IMR-90 (cell line): ENCODE results near the gene C3orf70. TPM values are rescaled to one million over a fixed set of nuclear protein-coding genes. Genes with fewer than 3 reads are reported as not detected.

Source experiments
- ATAC-seq: fragments of 200-7000 bp; cut with Tn5 transposase; 2 replicates; pipeline ENCODE4 v1.9.1; 2020; ENCODE audit warnings: low read depth, mild to moderate bottlenecking, moderate library complexity
- BruUV-seq: library from RNA; stranded (reverse); fragments of 400-500 nt; replicated peaks from 2 replicates; lab custom pipeline; 2021; lab: Mats Ljungman, UMichigan
- CTCF ChIA-PET: fragments of 300-600 bp; formaldehyde crosslinking; extraction: SDS; loops from one replicate; lab custom pipeline; 2021; ENCODE audit warnings: antibody characterized with exemption; lab: Yijun Ruan, JAX
- POLR2A ChIA-PET: fragments of 300-600 bp; sonication (Branson Sonifier 250); formaldehyde crosslinking; loops from one replicate; lab custom pipeline; 2022; ENCODE audit warnings: antibody characterized with exemption; ENCODE audit not compliant: unreplicated experiment; lab: Charles Lee
- DNase-seq: peaks from one replicate; pipeline ENCODE4 v3.0.0; 2013
- H2AFZ ChIP-seq: replicated peaks from 2 replicates; pipeline ENCODE3; 2013; ENCODE audit warnings: low read length, mild to moderate bottlenecking; ENCODE audit not compliant: poor library complexity
- H2AK5ac ChIP-seq: 2 replicates; pipeline ENCODE4 v1.6.1; 2013; ENCODE audit warnings: low read depth, low read length, inconsistent platforms
- H2AK9ac ChIP-seq: replicated peaks from 2 replicates; pipeline ENCODE3; 2013; ENCODE audit warnings: mild to moderate bottlenecking, low read depth, low read length, moderate library complexity; ENCODE audit not compliant: poor library complexity
- H2BK120ac ChIP-seq: 2 replicates; pipeline ENCODE4 v1.6.1; 2013; ENCODE audit warnings: low read depth, low read length, inconsistent platforms
- H2BK15ac ChIP-seq: 3 replicates; pipeline ENCODE4 v1.6.1; 2013; ENCODE audit warnings: low read depth, low read length, inconsistent platforms
- H2BK20ac ChIP-seq: 2 replicates; pipeline ENCODE4 v1.6.1; 2013; ENCODE audit warnings: low read depth, mild to moderate bottlenecking, inconsistent platforms, low read length, moderate library complexity
- H2BK5ac ChIP-seq: 2 replicates; pipeline ENCODE4 v1.6.1; 2013; ENCODE audit warnings: mild to moderate bottlenecking, low read depth, low read length, inconsistent platforms; ENCODE audit not compliant: poor library complexity, severe bottlenecking
- H3K14ac ChIP-seq: replicated peaks from 2 replicates; pipeline ENCODE4 v1.6.1; 2013; ENCODE audit warnings: low read depth, low read length, inconsistent platforms
- H3K18ac ChIP-seq: 2 replicates; pipeline ENCODE4 v1.6.1; 2013; ENCODE audit warnings: low read depth, low read length, control low read depth
- H3K23ac ChIP-seq: 2 replicates; pipeline ENCODE4 v1.6.1; 2013; ENCODE audit warnings: low read depth, low read length, inconsistent platforms
- H3K27ac ChIP-seq: 2 replicates; pipeline ENCODE4 v1.5.1; 2013; ENCODE audit warnings: mild to moderate bottlenecking, control low read depth, low read length; ENCODE audit not compliant: insufficient read depth
- H3K27me3 ChIP-seq: 2 replicates; pipeline ENCODE4 v1.6.1; 2013; ENCODE audit warnings: low read length; ENCODE audit not compliant: control insufficient read depth, insufficient read depth
- H3K36me3 ChIP-seq: 2 replicates; pipeline ENCODE4 v1.6.1; 2013; ENCODE audit warnings: low read length, mixed read lengths; ENCODE audit not compliant: control insufficient read depth, insufficient read depth
- H3K4ac ChIP-seq: 2 replicates; pipeline ENCODE4 v1.6.1; 2013; ENCODE audit warnings: low read depth, low read length, inconsistent platforms
- H3K4me1 ChIP-seq: 2 replicates; pipeline ENCODE4 v1.6.1; 2013; ENCODE audit warnings: low read length, mixed read lengths; ENCODE audit not compliant: control insufficient read depth, insufficient read depth
- H3K4me2 ChIP-seq: 2 replicates; pipeline ENCODE4 v1.6.1; 2013; ENCODE audit warnings: low read depth, mild to moderate bottlenecking, control low read depth, low read length, moderate library complexity
- H3K4me3 ChIP-seq: 2 replicates; pipeline ENCODE4 v1.5.1; 2013; ENCODE audit warnings: low read depth, mild to moderate bottlenecking, control low read depth, low read length, moderate library complexity; ENCODE audit not compliant: insufficient read depth
- H3K56ac ChIP-seq: 2 replicates; pipeline ENCODE4 v1.6.1; 2013; ENCODE audit warnings: low read length, inconsistent platforms; ENCODE audit not compliant: insufficient read depth; ENCODE audit errors: extremely low read depth
- H3K79me1 ChIP-seq, 2 experiments: 2 replicates each; pipeline ENCODE4 v1.6.1; 2013; ENCODE audit warnings: low read length in 2 of 2, inconsistent platforms in 1 of 2, low read depth in 1 of 2
- H3K9ac ChIP-seq: 2 replicates; pipeline ENCODE4 v1.6.1; 2013; ENCODE audit warnings: low read depth, low read length, control low read depth
- H3K9me1 ChIP-seq: 2 replicates; pipeline ENCODE4 v1.6.1; 2013; ENCODE audit warnings: low read length, inconsistent platforms; ENCODE audit not compliant: insufficient read depth
- H3K9me3 ChIP-seq: 2 replicates; pipeline ENCODE4 v1.6.1; 2013; ENCODE audit warnings: low read length; ENCODE audit not compliant: control insufficient read depth, insufficient read depth
- H4K20me1 ChIP-seq: 2 replicates; pipeline ENCODE4 v1.6.1; 2013; ENCODE audit warnings: low read length, inconsistent platforms; ENCODE audit not compliant: insufficient read depth
- H4K5ac ChIP-seq: 2 replicates; pipeline ENCODE4 v1.6.1; 2013; ENCODE audit warnings: mild to moderate bottlenecking, low read depth, low read length, control low read depth
- H4K8ac ChIP-seq, 2 experiments: 2 replicates each; pipeline ENCODE4 v1.6.1; 2013; ENCODE audit warnings: low read depth in 2 of 2, low read length in 2 of 2, control low read depth in 1 of 2, inconsistent platforms in 1 of 2
- H4K91ac ChIP-seq: 2 replicates; pipeline ENCODE4 v1.6.1; 2013; ENCODE audit warnings: low read depth, low read length, inconsistent platforms; ENCODE audit not compliant: insufficient read depth
- FOS ChIP-seq: fragments of 150-350 bp; IDR thresholded peaks from 2 replicates; pipeline ENCODE4 v1.6.1; 2016; ENCODE audit warnings: low read depth, low read length
- NFE2L2 ChIP-seq: fragments of 150-350 bp; IDR thresholded peaks from 2 replicates; pipeline ENCODE4 v1.6.1; 2016; ENCODE audit warnings: low read depth, mild to moderate bottlenecking, low read length
- RCOR1 ChIP-seq: IDR thresholded peaks from 2 replicates; pipeline ENCODE4 v1.6.1; 2012; ENCODE audit warnings: mild to moderate bottlenecking, low read length, improper control_type of control experiment; ENCODE audit not compliant: insufficient replicate concordance
- WGBS, 2 experiments: methylation state at CpG; one replicate each; pipeline versions ENCODE4 v1.1.5 to v1.1.7; 2013; ENCODE audit warnings: missing lambda C conversion rate in 2 of 2; ENCODE audit not compliant: insufficient read length in 1 of 2; ENCODE audit errors: extremely low coverage in 2 of 2; 5-methylcytosine and 5-hydroxymethylcytosine counted together
- dilution Hi-C: fragments of 300-500 bp; cut with HindIII; formaldehyde crosslinking; loops from one replicate; pipeline ENCODE4 v1.14.3; 2018; ENCODE audit warnings: low sequenced_read_pairs; ENCODE audit not compliant: unreplicated experiment
- in situ Hi-C: fragments of 300-500 bp; cut with MboI; formaldehyde crosslinking; loops from 3 replicates; pipeline ENCODE4 v1.14.3; 2019; ENCODE audit warnings: low sequenced_read_pairs, inconsistent platforms, mixed read lengths
- intact Hi-C: fragments of 100-400 bp; cut with micrococcal nuclease; formaldehyde crosslinking; loops from 2 replicates; pipeline ENCODE4 v1.10.0; 2022
- polyA plus RNA-seq, 3 experiments: library from polyadenylated mRNA; depleted of rRNA; stranded (reverse); fragments of >200 nt; gene quantifications; 2 replicates each; pipeline ENCODE4 v1.2.3, GENCODE V29; 2012; ENCODE audit warnings: low replicate concordance in 1 of 3
- total RNA-seq: library from RNA; depleted of rRNA; stranded (reverse); fragments of >200 nt; gene quantifications from 2 replicates; pipeline ENCODE4 v1.2.3, GENCODE V29; 2012
- TF ChIP-seq, protein P1 (sequence below): fragments of 150-350 bp; IDR thresholded peaks from 2 replicates; pipeline ENCODE4 v1.6.1; 2017; ENCODE audit warnings: mild to moderate bottlenecking, antibody characterized with exemption, low read length, low read depth
- TF ChIP-seq, protein P2 (sequence below): conservative IDR thresholded peaks from 2 replicates; pipeline ENCODE4 v1.5.1; 2012; ENCODE audit warnings: mild to moderate bottlenecking, low read depth, low read length, improper control_type of control experiment

The C3orf70 gene
- total and polyA plus RNA-seq, 2 of the 4 experiments (the other 2 are of a cell fraction): 0.96 to 1.8 TPM

DNA sequence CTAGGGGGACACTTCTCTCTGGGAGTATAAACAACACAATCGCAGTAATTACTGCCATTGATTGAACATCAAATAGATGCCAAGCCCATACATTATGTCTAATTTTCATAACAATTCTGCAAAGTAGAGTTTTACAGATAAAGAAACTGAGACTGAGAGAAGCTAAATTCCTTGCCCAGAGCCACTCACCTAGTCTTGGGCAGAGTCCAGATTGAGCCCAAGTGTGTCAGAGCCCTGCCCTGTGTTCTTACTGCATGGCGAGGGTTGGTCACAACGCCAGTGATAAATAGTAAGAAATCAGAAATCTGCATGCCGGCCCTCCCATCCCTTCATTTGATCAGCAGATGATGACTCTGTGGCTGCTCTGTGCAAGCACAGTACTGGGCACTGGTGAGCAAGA is 106.3 kb downstream of the C3orf70 start:
- H3K18ac ChIP-seq: no peak overlapping the region
- no peaks in the 10 kb centered on the region for H3K79me1 ChIP-seq
- BruUV-seq: no TSS peak
- no peak overlapping the region for H2BK120ac ChIP-seq
- CTCF ChIA-PET: no interaction called here
- no peak overlapping the region for H3K27ac ChIP-seq
- TF ChIP-seq NFE2L2 (no peak), FOS (no peak), RCOR1 (no peak)
- TF ChIP-seq, protein P1, sequence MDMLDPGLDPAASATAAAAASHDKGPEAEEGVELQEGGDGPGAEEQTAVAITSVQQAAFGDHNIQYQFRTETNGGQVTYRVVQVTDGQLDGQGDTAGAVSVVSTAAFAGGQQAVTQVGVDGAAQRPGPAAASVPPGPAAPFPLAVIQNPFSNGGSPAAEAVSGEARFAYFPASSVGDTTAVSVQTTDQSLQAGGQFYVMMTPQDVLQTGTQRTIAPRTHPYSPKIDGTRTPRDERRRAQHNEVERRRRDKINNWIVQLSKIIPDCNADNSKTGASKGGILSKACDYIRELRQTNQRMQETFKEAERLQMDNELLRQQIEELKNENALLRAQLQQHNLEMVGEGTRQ: no peak
- TF ChIP-seq, protein P2, sequence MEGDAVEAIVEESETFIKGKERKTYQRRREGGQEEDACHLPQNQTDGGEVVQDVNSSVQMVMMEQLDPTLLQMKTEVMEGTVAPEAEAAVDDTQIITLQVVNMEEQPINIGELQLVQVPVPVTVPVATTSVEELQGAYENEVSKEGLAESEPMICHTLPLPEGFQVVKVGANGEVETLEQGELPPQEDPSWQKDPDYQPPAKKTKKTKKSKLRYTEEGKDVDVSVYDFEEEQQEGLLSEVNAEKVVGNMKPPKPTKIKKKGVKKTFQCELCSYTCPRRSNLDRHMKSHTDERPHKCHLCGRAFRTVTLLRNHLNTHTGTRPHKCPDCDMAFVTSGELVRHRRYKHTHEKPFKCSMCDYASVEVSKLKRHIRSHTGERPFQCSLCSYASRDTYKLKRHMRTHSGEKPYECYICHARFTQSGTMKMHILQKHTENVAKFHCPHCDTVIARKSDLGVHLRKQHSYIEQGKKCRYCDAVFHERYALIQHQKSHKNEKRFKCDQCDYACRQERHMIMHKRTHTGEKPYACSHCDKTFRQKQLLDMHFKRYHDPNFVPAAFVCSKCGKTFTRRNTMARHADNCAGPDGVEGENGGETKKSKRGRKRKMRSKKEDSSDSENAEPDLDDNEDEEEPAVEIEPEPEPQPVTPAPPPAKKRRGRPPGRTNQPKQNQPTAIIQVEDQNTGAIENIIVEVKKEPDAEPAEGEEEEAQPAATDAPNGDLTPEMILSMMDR: no peak
- H3K4me1 ChIP-seq: no peaks in the 10 kb centered on the region
- no peak overlapping the region for H2BK20ac ChIP-seq
- H4K5ac ChIP-seq: no peak overlapping the region
- no peak overlapping the region for H3K4ac ChIP-seq
- H3K4me2 ChIP-seq: no peak overlapping the region
- H2AK5ac ChIP-seq: no peak overlapping the region
- H3K9me1 ChIP-seq: no peaks in the 10 kb centered on the region
- H3K56ac ChIP-seq: no peak overlapping the region
- H4K8ac ChIP-seq: no peak overlapping the region
- H3K9ac ChIP-seq: no peak overlapping the region
- no peak overlapping the region for H3K23ac ChIP-seq
- ATAC-seq (no peak), DNase-seq (no peak)
- peaks cover 16% of the 10 kb centered on the region for H3K36me3 ChIP-seq
- POLR2A ChIA-PET: no interaction called here
- in situ Hi-C loops: no loop called here
- H3K27me3 ChIP-seq: no peaks in the 10 kb centered on the region
- no peak overlapping the region for H2AFZ ChIP-seq
- no peak overlapping the region for H2AK9ac ChIP-seq
- H3K14ac ChIP-seq: no peak overlapping the region
- 100% methylated on average over 1 of the region's 4 CpGs; no CpG with 5 or more reads in 1 of the 2 experiments for WGBS, 2 experiments
- H2BK15ac ChIP-seq: no peak overlapping the region
- no peak overlapping the region for H3K4me3 ChIP-seq
- dilution Hi-C loops: no loop called here
- H4K91ac ChIP-seq: no peak overlapping the region
- intact Hi-C loops: no loop called here
- no peaks in the 10 kb centered on the region for H4K20me1 ChIP-seq
- no peak overlapping the region for H2BK5ac ChIP-seq
- H3K9me3 ChIP-seq: no peaks in the 10 kb centered on the region
